IMR-90 (cell line): ENCODE data around the gene CHST2. TPM values are rescaled to one million over a fixed set of nuclear protein-coding genes. Genes with fewer than 3 reads are reported as not detected.

ENCODE experiments used
- ATAC-seq: fragments of 200-7000 bp; cut with Tn5 transposase; 2 replicates; pipeline ENCODE4 v1.9.1; 2020; ENCODE audit warnings: low read depth, mild to moderate bottlenecking, moderate library complexity
- BruUV-seq: library from RNA; stranded (reverse); fragments of 400-500 nt; replicated peaks from 2 replicates; lab custom pipeline; 2021; lab: Mats Ljungman, UMichigan
- CTCF ChIA-PET: fragments of 300-600 bp; formaldehyde crosslinking; extraction: SDS; loops from one replicate; lab custom pipeline; 2021; ENCODE audit warnings: antibody characterized with exemption; lab: Yijun Ruan, JAX
- POLR2A ChIA-PET: fragments of 300-600 bp; sonication (Branson Sonifier 250); formaldehyde crosslinking; loops from one replicate; lab custom pipeline; 2022; ENCODE audit warnings: antibody characterized with exemption; ENCODE audit not compliant: unreplicated experiment; lab: Charles Lee
- DNase-seq: peaks from one replicate; pipeline ENCODE4 v3.0.0; 2013
- H2AFZ ChIP-seq: replicated peaks from 2 replicates; pipeline ENCODE3; 2013; ENCODE audit warnings: low read length, mild to moderate bottlenecking; ENCODE audit not compliant: poor library complexity
- H2AK5ac ChIP-seq: 2 replicates; pipeline ENCODE4 v1.6.1; 2013; ENCODE audit warnings: low read depth, low read length, inconsistent platforms
- H2AK9ac ChIP-seq: replicated peaks from 2 replicates; pipeline ENCODE3; 2013; ENCODE audit warnings: mild to moderate bottlenecking, low read depth, low read length, moderate library complexity; ENCODE audit not compliant: poor library complexity
- H2BK120ac ChIP-seq: 2 replicates; pipeline ENCODE4 v1.6.1; 2013; ENCODE audit warnings: low read depth, low read length, inconsistent platforms
- H2BK15ac ChIP-seq: 3 replicates; pipeline ENCODE4 v1.6.1; 2013; ENCODE audit warnings: low read depth, low read length, inconsistent platforms
- H2BK20ac ChIP-seq: 2 replicates; pipeline ENCODE4 v1.6.1; 2013; ENCODE audit warnings: low read depth, mild to moderate bottlenecking, inconsistent platforms, low read length, moderate library complexity
- H2BK5ac ChIP-seq: 2 replicates; pipeline ENCODE4 v1.6.1; 2013; ENCODE audit warnings: mild to moderate bottlenecking, low read depth, low read length, inconsistent platforms; ENCODE audit not compliant: poor library complexity, severe bottlenecking
- H3K14ac ChIP-seq: replicated peaks from 2 replicates; pipeline ENCODE4 v1.6.1; 2013; ENCODE audit warnings: low read depth, low read length, inconsistent platforms
- H3K18ac ChIP-seq: 2 replicates; pipeline ENCODE4 v1.6.1; 2013; ENCODE audit warnings: low read depth, low read length, control low read depth
- H3K23ac ChIP-seq: 2 replicates; pipeline ENCODE4 v1.6.1; 2013; ENCODE audit warnings: low read depth, low read length, inconsistent platforms
- H3K27ac ChIP-seq: 2 replicates; pipeline ENCODE4 v1.5.1; 2013; ENCODE audit warnings: mild to moderate bottlenecking, control low read depth, low read length; ENCODE audit not compliant: insufficient read depth
- H3K27me3 ChIP-seq: 2 replicates; pipeline ENCODE4 v1.6.1; 2013; ENCODE audit warnings: low read length; ENCODE audit not compliant: control insufficient read depth, insufficient read depth
- H3K36me3 ChIP-seq: 2 replicates; pipeline ENCODE4 v1.6.1; 2013; ENCODE audit warnings: low read length, mixed read lengths; ENCODE audit not compliant: control insufficient read depth, insufficient read depth
- H3K4ac ChIP-seq: 2 replicates; pipeline ENCODE4 v1.6.1; 2013; ENCODE audit warnings: low read depth, low read length, inconsistent platforms
- H3K4me1 ChIP-seq: 2 replicates; pipeline ENCODE4 v1.6.1; 2013; ENCODE audit warnings: low read length, mixed read lengths; ENCODE audit not compliant: control insufficient read depth, insufficient read depth
- H3K4me2 ChIP-seq: 2 replicates; pipeline ENCODE4 v1.6.1; 2013; ENCODE audit warnings: low read depth, mild to moderate bottlenecking, control low read depth, low read length, moderate library complexity
- H3K4me3 ChIP-seq: 2 replicates; pipeline ENCODE4 v1.5.1; 2013; ENCODE audit warnings: low read depth, mild to moderate bottlenecking, control low read depth, low read length, moderate library complexity; ENCODE audit not compliant: insufficient read depth
- H3K56ac ChIP-seq: 2 replicates; pipeline ENCODE4 v1.6.1; 2013; ENCODE audit warnings: low read length, inconsistent platforms; ENCODE audit not compliant: insufficient read depth; ENCODE audit errors: extremely low read depth
- H3K79me1 ChIP-seq, 2 experiments: 2 replicates each; pipeline ENCODE4 v1.6.1; 2013; ENCODE audit warnings: low read length in 2 of 2, inconsistent platforms in 1 of 2, low read depth in 1 of 2
- H3K9ac ChIP-seq: 2 replicates; pipeline ENCODE4 v1.6.1; 2013; ENCODE audit warnings: low read depth, low read length, control low read depth
- H3K9me1 ChIP-seq: 2 replicates; pipeline ENCODE4 v1.6.1; 2013; ENCODE audit warnings: low read length, inconsistent platforms; ENCODE audit not compliant: insufficient read depth
- H3K9me3 ChIP-seq: 2 replicates; pipeline ENCODE4 v1.6.1; 2013; ENCODE audit warnings: low read length; ENCODE audit not compliant: control insufficient read depth, insufficient read depth
- H4K20me1 ChIP-seq: 2 replicates; pipeline ENCODE4 v1.6.1; 2013; ENCODE audit warnings: low read length, inconsistent platforms; ENCODE audit not compliant: insufficient read depth
- H4K5ac ChIP-seq: 2 replicates; pipeline ENCODE4 v1.6.1; 2013; ENCODE audit warnings: mild to moderate bottlenecking, low read depth, low read length, control low read depth
- H4K8ac ChIP-seq, 2 experiments: 2 replicates each; pipeline ENCODE4 v1.6.1; 2013; ENCODE audit warnings: low read depth in 2 of 2, low read length in 2 of 2, control low read depth in 1 of 2, inconsistent platforms in 1 of 2
- H4K91ac ChIP-seq: 2 replicates; pipeline ENCODE4 v1.6.1; 2013; ENCODE audit warnings: low read depth, low read length, inconsistent platforms; ENCODE audit not compliant: insufficient read depth
- BHLHE40 ChIP-seq: fragments of 150-350 bp; IDR thresholded peaks from 2 replicates; pipeline ENCODE4 v1.6.1; 2016; ENCODE audit warnings: mild to moderate bottlenecking, low read depth, low read length
- CEBPB ChIP-seq: IDR thresholded peaks from 2 replicates; pipeline ENCODE4 v1.6.1; 2012; ENCODE audit warnings: low read depth, low read length, improper control_type of control experiment
- CHD1 ChIP-seq: IDR thresholded peaks from 2 replicates; pipeline ENCODE4 v1.6.1; 2012; ENCODE audit warnings: low read depth, low read length, improper control_type of control experiment
- MAFK ChIP-seq: IDR thresholded peaks from 2 replicates; pipeline ENCODE4 v1.6.1; 2012; ENCODE audit warnings: low read depth, low read length, improper control_type of control experiment
- MAZ ChIP-seq: IDR thresholded peaks from 2 replicates; pipeline ENCODE4 v1.6.1; 2012; ENCODE audit warnings: low read depth, mild to moderate bottlenecking, low read length, improper control_type of control experiment, moderate library complexity, borderline replicate concordance
- MXI1 ChIP-seq: IDR thresholded peaks from 2 replicates; pipeline ENCODE4 v1.6.1; 2012; ENCODE audit warnings: low read depth, mild to moderate bottlenecking, low read length, moderate library complexity, borderline replicate concordance
- NFE2L2 ChIP-seq: fragments of 150-350 bp; IDR thresholded peaks from 2 replicates; pipeline ENCODE4 v1.6.1; 2016; ENCODE audit warnings: low read depth, mild to moderate bottlenecking, low read length
- POLR2A ChIP-seq: IDR thresholded peaks from 2 replicates; pipeline ENCODE4 v1.6.1; 2012; ENCODE audit warnings: mild to moderate bottlenecking, low read depth, low read length
- RAD21 ChIP-seq: IDR thresholded peaks from 2 replicates; pipeline ENCODE4 v1.6.1; 2012; ENCODE audit warnings: low read length, improper control_type of control experiment
- RCOR1 ChIP-seq: IDR thresholded peaks from 2 replicates; pipeline ENCODE4 v1.6.1; 2012; ENCODE audit warnings: mild to moderate bottlenecking, low read length, improper control_type of control experiment; ENCODE audit not compliant: insufficient replicate concordance
- RFX5 ChIP-seq: IDR thresholded peaks from 2 replicates; pipeline ENCODE4 v1.8.0; 2012; ENCODE audit warnings: low read depth, mild to moderate bottlenecking, low read length, moderate library complexity
- SMC3 ChIP-seq: fragments of 150-350 bp; IDR thresholded peaks from 2 replicates; pipeline ENCODE4 v1.6.1; 2016; ENCODE audit warnings: low read depth, mild to moderate bottlenecking, antibody characterized with exemption, low read length, moderate library complexity
- WGBS, 2 experiments: methylation state at CpG; one replicate each; pipeline versions ENCODE4 v1.1.5 to v1.1.7; 2013; ENCODE audit warnings: missing lambda C conversion rate in 2 of 2; ENCODE audit not compliant: insufficient read length in 1 of 2; ENCODE audit errors: extremely low coverage in 2 of 2; 5-methylcytosine and 5-hydroxymethylcytosine counted together
- dilution Hi-C: fragments of 300-500 bp; cut with HindIII; formaldehyde crosslinking; loops from one replicate; pipeline ENCODE4 v1.14.3; 2018; ENCODE audit warnings: low sequenced_read_pairs; ENCODE audit not compliant: unreplicated experiment
- in situ Hi-C: fragments of 300-500 bp; cut with MboI; formaldehyde crosslinking; loops from 3 replicates; pipeline ENCODE4 v1.14.3; 2019; ENCODE audit warnings: low sequenced_read_pairs, inconsistent platforms, mixed read lengths
- intact Hi-C: fragments of 100-400 bp; cut with micrococcal nuclease; formaldehyde crosslinking; loops from 2 replicates; pipeline ENCODE4 v1.10.0; 2022
- polyA plus RNA-seq, 3 experiments: library from polyadenylated mRNA; depleted of rRNA; stranded (reverse); fragments of >200 nt; gene quantifications; 2 replicates each; pipeline ENCODE4 v1.2.3, GENCODE V29; 2012; ENCODE audit warnings: low replicate concordance in 1 of 3
- total RNA-seq: library from RNA; depleted of rRNA; stranded (reverse); fragments of >200 nt; gene quantifications from 2 replicates; pipeline ENCODE4 v1.2.3, GENCODE V29; 2012
- TF ChIP-seq, protein P1 (sequence below): fragments of 150-350 bp; IDR thresholded peaks from 2 replicates; pipeline ENCODE4 v1.6.1; 2017; ENCODE audit warnings: mild to moderate bottlenecking, antibody characterized with exemption, low read length, low read depth
- TF ChIP-seq, protein P2 (sequence below): fragments of 150-350 bp; IDR thresholded peaks from 2 replicates; pipeline ENCODE4 v1.6.1; 2016; ENCODE audit warnings: low read depth, mild to moderate bottlenecking, low read length, moderate library complexity, borderline replicate concordance
- TF ChIP-seq, protein P3 (sequence below): conservative IDR thresholded peaks from 2 replicates; pipeline ENCODE4 v1.5.1; 2012; ENCODE audit warnings: mild to moderate bottlenecking, low read depth, low read length, improper control_type of control experiment

The CHST2 gene
- total and polyA plus RNA-seq, 2 of the 4 experiments (the other 2 are of a cell fraction): 0.90 to 1.4 TPM

DNA sequence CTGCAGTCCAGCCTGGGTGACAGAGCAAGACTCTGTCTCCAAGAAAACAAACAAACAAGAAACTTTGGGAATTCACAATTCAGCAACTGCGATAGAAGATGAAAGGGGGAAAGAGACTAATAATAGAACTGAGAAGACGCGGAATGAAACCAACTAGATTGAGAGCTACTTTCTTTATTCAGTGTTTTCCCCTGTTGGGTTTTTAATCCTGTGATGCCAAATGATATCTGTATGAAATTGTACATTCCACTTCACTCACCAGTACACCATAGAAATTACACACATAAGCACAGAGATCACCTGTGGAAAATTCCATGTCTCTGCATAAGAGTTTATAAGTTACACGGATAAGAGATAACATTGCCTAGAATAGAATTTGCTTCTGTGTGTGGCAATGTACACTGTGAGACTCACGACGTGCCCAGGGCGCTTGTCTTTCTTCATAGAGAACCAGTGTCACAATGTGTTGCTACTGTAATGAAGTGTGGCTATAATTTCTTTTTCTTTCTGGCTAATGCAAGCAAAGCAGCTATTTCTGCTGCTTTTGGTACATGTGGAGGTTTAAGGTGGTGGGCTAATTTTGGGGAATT lies 17.7 kb upstream of the CHST2 start:
- no peak overlapping the region for H3K9ac ChIP-seq
- no peak for DNase-seq
- no peak overlapping the region for H3K4ac ChIP-seq
- intact Hi-C loops (loop anchor here (1.0 kb wide), 1 partner anchor 11 kb away; no protein-coding TSS in a partner anchor), dilution Hi-C loops (no loop called here), in situ Hi-C loops (loop anchor here (10.0 kb wide), 1 partner anchor 553 kb away; no protein-coding TSS in a partner anchor)
- H2BK20ac ChIP-seq: no peak overlapping the region
- peaks cover 7% of the 10 kb centered on the region for H3K9me3 ChIP-seq
- POLR2A ChIA-PET: no interaction called here
- H4K8ac ChIP-seq: no peak overlapping the region
- H3K4me3 ChIP-seq: no peak overlapping the region
- H2BK5ac ChIP-seq: no peak overlapping the region
- CTCF ChIA-PET: no interaction called here
- H3K18ac ChIP-seq: no peak overlapping the region
- no peaks in the 10 kb centered on the region for H4K20me1 ChIP-seq
- H2BK15ac ChIP-seq: no peak overlapping the region
- no peak overlapping the region for H4K91ac ChIP-seq
- H2AK9ac ChIP-seq: no peak overlapping the region
- no peaks in the 10 kb centered on the region for H3K79me1 ChIP-seq
- no peaks in the 10 kb centered on the region for H3K4me1 ChIP-seq
- no peak overlapping the region for H2AFZ ChIP-seq
- no peak overlapping the region for H3K56ac ChIP-seq
- H3K36me3 ChIP-seq: no peaks in the 10 kb centered on the region
- peaks cover 9% of the 10 kb centered on the region for H3K27me3 ChIP-seq
- BruUV-seq: no TSS peak
- H3K4me2 ChIP-seq: no peak overlapping the region
- H4K5ac ChIP-seq: no peak overlapping the region
- H3K9me1 ChIP-seq: no peaks in the 10 kb centered on the region
- no CpG with 5 or more reads among the region's 7 CpGs for WGBS, 2 experiments
- no peak for TF ChIP-seq MXI1
- TF ChIP-seq SMC3: no peak
- no peak for TF ChIP-seq MAZ
- TF ChIP-seq CHD1: no peak
- no peak for TF ChIP-seq POLR2A
- no peak for TF ChIP-seq RCOR1
- no peak for TF ChIP-seq MAFK
- TF ChIP-seq, protein P1, sequence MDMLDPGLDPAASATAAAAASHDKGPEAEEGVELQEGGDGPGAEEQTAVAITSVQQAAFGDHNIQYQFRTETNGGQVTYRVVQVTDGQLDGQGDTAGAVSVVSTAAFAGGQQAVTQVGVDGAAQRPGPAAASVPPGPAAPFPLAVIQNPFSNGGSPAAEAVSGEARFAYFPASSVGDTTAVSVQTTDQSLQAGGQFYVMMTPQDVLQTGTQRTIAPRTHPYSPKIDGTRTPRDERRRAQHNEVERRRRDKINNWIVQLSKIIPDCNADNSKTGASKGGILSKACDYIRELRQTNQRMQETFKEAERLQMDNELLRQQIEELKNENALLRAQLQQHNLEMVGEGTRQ: no peak
- TF ChIP-seq RFX5: no peak
- no peak for TF ChIP-seq NFE2L2
- no peak for TF ChIP-seq BHLHE40
- TF ChIP-seq, protein P2, sequence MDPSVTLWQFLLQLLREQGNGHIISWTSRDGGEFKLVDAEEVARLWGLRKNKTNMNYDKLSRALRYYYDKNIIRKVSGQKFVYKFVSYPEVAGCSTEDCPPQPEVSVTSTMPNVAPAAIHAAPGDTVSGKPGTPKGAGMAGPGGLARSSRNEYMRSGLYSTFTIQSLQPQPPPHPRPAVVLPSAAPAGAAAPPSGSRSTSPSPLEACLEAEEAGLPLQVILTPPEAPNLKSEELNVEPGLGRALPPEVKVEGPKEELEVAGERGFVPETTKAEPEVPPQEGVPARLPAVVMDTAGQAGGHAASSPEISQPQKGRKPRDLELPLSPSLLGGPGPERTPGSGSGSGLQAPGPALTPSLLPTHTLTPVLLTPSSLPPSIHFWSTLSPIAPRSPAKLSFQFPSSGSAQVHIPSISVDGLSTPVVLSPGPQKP: no peak
- TF ChIP-seq RAD21: no peak
- TF ChIP-seq CEBPB: no peak
- TF ChIP-seq, protein P3, sequence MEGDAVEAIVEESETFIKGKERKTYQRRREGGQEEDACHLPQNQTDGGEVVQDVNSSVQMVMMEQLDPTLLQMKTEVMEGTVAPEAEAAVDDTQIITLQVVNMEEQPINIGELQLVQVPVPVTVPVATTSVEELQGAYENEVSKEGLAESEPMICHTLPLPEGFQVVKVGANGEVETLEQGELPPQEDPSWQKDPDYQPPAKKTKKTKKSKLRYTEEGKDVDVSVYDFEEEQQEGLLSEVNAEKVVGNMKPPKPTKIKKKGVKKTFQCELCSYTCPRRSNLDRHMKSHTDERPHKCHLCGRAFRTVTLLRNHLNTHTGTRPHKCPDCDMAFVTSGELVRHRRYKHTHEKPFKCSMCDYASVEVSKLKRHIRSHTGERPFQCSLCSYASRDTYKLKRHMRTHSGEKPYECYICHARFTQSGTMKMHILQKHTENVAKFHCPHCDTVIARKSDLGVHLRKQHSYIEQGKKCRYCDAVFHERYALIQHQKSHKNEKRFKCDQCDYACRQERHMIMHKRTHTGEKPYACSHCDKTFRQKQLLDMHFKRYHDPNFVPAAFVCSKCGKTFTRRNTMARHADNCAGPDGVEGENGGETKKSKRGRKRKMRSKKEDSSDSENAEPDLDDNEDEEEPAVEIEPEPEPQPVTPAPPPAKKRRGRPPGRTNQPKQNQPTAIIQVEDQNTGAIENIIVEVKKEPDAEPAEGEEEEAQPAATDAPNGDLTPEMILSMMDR: no peak
- H2AK5ac ChIP-seq: no peak overlapping the region
- no peak overlapping the region for H3K14ac ChIP-seq
- H3K27ac ChIP-seq: no peak overlapping the region
- no peak for ATAC-seq
- no peak overlapping the region for H3K23ac ChIP-seq
- no peak overlapping the region for H2BK120ac ChIP-seq
